ENCODE data around the gene APBB2.

DNA sequence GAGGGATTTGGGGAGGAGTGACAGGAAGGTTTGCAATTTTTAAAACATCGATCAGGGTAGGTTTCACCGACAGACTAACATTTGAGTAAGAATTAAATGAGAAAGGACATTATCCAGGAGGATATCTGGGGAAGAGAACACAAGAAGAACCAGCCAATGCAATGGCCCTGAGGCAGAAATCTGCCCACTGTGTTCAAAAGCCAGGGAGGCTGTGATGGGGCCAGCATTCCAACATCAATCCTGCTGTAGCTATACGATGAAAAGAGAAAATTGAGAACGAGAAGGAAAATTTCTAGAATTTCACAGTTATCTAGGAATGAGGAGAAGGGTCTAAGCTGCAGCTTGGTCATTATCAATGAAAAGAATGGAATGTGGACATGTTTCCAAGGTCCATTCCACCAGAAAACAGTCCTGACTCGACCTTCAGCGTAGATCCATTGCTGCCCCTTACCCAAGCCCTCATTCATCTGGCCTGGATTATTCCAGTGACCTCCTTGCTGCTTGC is 84.4 kb downstream of the APBB2 start:
- TF ChIP-seq, protein P1, sequence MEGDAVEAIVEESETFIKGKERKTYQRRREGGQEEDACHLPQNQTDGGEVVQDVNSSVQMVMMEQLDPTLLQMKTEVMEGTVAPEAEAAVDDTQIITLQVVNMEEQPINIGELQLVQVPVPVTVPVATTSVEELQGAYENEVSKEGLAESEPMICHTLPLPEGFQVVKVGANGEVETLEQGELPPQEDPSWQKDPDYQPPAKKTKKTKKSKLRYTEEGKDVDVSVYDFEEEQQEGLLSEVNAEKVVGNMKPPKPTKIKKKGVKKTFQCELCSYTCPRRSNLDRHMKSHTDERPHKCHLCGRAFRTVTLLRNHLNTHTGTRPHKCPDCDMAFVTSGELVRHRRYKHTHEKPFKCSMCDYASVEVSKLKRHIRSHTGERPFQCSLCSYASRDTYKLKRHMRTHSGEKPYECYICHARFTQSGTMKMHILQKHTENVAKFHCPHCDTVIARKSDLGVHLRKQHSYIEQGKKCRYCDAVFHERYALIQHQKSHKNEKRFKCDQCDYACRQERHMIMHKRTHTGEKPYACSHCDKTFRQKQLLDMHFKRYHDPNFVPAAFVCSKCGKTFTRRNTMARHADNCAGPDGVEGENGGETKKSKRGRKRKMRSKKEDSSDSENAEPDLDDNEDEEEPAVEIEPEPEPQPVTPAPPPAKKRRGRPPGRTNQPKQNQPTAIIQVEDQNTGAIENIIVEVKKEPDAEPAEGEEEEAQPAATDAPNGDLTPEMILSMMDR (conservative IDR thresholded peaks at IDR 0.05; ENCODE audit: low read depth, low read length), result no peak
- TF ChIP-seq MAFK (IDR thresholded peaks at IDR 0.05; ENCODE audit: low read depth, low read length), result no peak
- no peak for TF ChIP-seq MAZ (IDR thresholded peaks at IDR 0.05; ENCODE audit: borderline replicate concordance, low read depth, low read length)
- no peak for TF ChIP-seq CEBPB (IDR thresholded peaks at IDR 0.05; ENCODE audit: low read depth, low read length)
- no peak for TF ChIP-seq RFX5 (IDR thresholded peaks at IDR 0.05; ENCODE audit: low read depth, low read length)
- no peak for TF ChIP-seq RAD21 (IDR thresholded peaks at IDR 0.05; ENCODE audit: low read length)
- TF ChIP-seq, protein P2, sequence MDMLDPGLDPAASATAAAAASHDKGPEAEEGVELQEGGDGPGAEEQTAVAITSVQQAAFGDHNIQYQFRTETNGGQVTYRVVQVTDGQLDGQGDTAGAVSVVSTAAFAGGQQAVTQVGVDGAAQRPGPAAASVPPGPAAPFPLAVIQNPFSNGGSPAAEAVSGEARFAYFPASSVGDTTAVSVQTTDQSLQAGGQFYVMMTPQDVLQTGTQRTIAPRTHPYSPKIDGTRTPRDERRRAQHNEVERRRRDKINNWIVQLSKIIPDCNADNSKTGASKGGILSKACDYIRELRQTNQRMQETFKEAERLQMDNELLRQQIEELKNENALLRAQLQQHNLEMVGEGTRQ (IDR thresholded peaks at IDR 0.05; ENCODE audit: low read depth, low read length), result no peak
- no peak for TF ChIP-seq POLR2A (IDR thresholded peaks at IDR 0.05; ENCODE audit: low read depth, low read length)
- no peak for TF ChIP-seq RCOR1 (IDR thresholded peaks at IDR 0.05; ENCODE audit: insufficient replicate concordance, low read length)
- TF ChIP-seq, protein P3, sequence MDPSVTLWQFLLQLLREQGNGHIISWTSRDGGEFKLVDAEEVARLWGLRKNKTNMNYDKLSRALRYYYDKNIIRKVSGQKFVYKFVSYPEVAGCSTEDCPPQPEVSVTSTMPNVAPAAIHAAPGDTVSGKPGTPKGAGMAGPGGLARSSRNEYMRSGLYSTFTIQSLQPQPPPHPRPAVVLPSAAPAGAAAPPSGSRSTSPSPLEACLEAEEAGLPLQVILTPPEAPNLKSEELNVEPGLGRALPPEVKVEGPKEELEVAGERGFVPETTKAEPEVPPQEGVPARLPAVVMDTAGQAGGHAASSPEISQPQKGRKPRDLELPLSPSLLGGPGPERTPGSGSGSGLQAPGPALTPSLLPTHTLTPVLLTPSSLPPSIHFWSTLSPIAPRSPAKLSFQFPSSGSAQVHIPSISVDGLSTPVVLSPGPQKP (IDR thresholded peaks at IDR 0.05; ENCODE audit: borderline replicate concordance, low read depth, low read length), result no peak
- TF ChIP-seq FOS (IDR thresholded peaks at IDR 0.05; ENCODE audit: low read depth, low read length), result no peak
- no peak for TF ChIP-seq BHLHE40 (IDR thresholded peaks at IDR 0.05; ENCODE audit: low read depth, low read length)
- no peak for TF ChIP-seq CHD1 (IDR thresholded peaks at IDR 0.05; ENCODE audit: low read depth, low read length)
- no peak for TF ChIP-seq SMC3 (IDR thresholded peaks at IDR 0.05; ENCODE audit: low read depth, low read length)

All from IMR-90 (cell line).